HCT116 (cell line): ENCODE data around the gene HIP1R. TPM values are rescaled to one million over a fixed set of nuclear protein-coding genes. Genes with fewer than 3 reads are reported as not detected.

Experiments
- ATAC-seq: fragments of 200-7000 bp; cut with Tn5 transposase; 2 replicates; pipeline ENCODE4 v1.9.1; 2020; ENCODE audit warnings: mild to moderate bottlenecking, moderate library complexity
- BruUV-seq: library from RNA; stranded (reverse); fragments of 400-500 nt; replicated peaks from 2 replicates; lab custom pipeline; 2021; lab: Mats Ljungman, UMichigan
- CTCF ChIA-PET: fragments of 300-600 bp; sonication (Branson Sonifier 250); formaldehyde crosslinking; loops from one replicate; lab custom pipeline; 2021; ENCODE audit warnings: antibody characterized with exemption; lab: Charles Lee
- POLR2A ChIA-PET: fragments of 300-600, 350-600 bp; sonication (Branson Sonifier 250); formaldehyde crosslinking; loops from one replicate; lab custom pipeline; 2021; ENCODE audit warnings: antibody characterized with exemption; lab: Charles Lee
- RAD21 ChIA-PET, 2 experiments: fragments of 300-600 bp; sonication (Branson Sonifier 250); formaldehyde crosslinking; loops; one replicate each; lab custom pipeline; 2023; ENCODE audit warnings: low total read pairs in 2 of 2; ENCODE audit not compliant: uncharacterized antibody in 2 of 2, unreplicated experiment in 2 of 2, low non-redundant PET in 1 of 2; lab: Charles Lee
- DNase-seq: peaks from one replicate; pipeline ENCODE4 v3.0.0-alpha.2; 2010; ENCODE audit warnings: low read depth, low spot score
- H2AFZ ChIP-seq: fragments of 200-600 bp; shearing (Covaris generic), sonication (generic); 2 replicates; pipeline ENCODE4 v1.6.1; 2017; ENCODE audit warnings: low read depth, mixed run types, mixed read lengths, antibody characterized with exemption, low read length; ENCODE audit not compliant: poor library complexity, severe bottlenecking
- H3K27ac ChIP-seq: 2 replicates; pipeline ENCODE4 v1.5.1; 2012; ENCODE audit warnings: low read depth, low read length
- H3K27me3 ChIP-seq: fragments of 200-600 bp; sonication (generic); 2 replicates; pipeline ENCODE4 v1.6.1; 2016; ENCODE audit warnings: mixed run types, low read length, mixed read lengths; ENCODE audit not compliant: insufficient read depth
- H3K36me3 ChIP-seq, 2 experiments: fragments of 200-500 bp in 1 of 2; fragments of 200-600 bp in 1 of 2; sonication (Bioruptor generic) in 1 of 2; sonication (generic) in 1 of 2; 2 replicates each; pipeline versions ENCODE4 v1.5.1 to v1.6.1; 2014 to 2016; ENCODE audit warnings: low read length in 2 of 2, inconsistent platforms in 1 of 2, mixed read lengths in 1 of 2, mixed run types in 1 of 2; ENCODE audit not compliant: insufficient read depth in 2 of 2, control insufficient read depth in 1 of 2
- H3K4me1 ChIP-seq, 2 experiments: fragments of 200-600 bp in 1 of 2; sonication (generic) in 1 of 2; 2 replicates each; pipeline versions ENCODE4 v1.5.1 to v1.6.1; 2012 to 2017; ENCODE audit warnings: low read length in 2 of 2, inconsistent platforms in 1 of 2, mild to moderate bottlenecking in 1 of 2, mixed read lengths in 1 of 2, mixed run types in 1 of 2, moderate library complexity in 1 of 2; ENCODE audit not compliant: insufficient read depth in 2 of 2, control insufficient read depth in 1 of 2
- H3K4me2 ChIP-seq: fragments of 200-600 bp; sonication (generic); 2 replicates; pipeline ENCODE4 v1.6.1; 2017; ENCODE audit warnings: mixed run types, low read length, mixed read lengths
- H3K4me3 ChIP-seq, 2 experiments: fragments of 200-600 bp in 1 of 2; sonication (generic) in 1 of 2; replicated peaks in 1 of 2; 2 replicates each; pipeline ENCODE4 v1.5.1; 2011 to 2016; ENCODE audit warnings: low read length in 2 of 2, control low read depth in 1 of 2, low read depth in 1 of 2, mild to moderate bottlenecking in 1 of 2, mixed read lengths in 1 of 2, mixed run types in 1 of 2
- H3K79me2 ChIP-seq: fragments of 200-600 bp; sonication (generic); 2 replicates; pipeline ENCODE4 v1.6.1; 2017; ENCODE audit warnings: mild to moderate bottlenecking, mixed run types, low read length, moderate library complexity, mixed read lengths; ENCODE audit not compliant: insufficient read depth
- H3K9ac ChIP-seq: fragments of 200-600 bp; sonication (generic); 2 replicates; pipeline ENCODE4 v1.6.1; 2016; ENCODE audit warnings: low read length, mixed read lengths
- H3K9me2 ChIP-seq: fragments of 200-600 bp; sonication (generic), shearing (Covaris generic); 2 replicates; pipeline ENCODE4 v1.6.1; 2017; ENCODE audit warnings: mixed run types, mild to moderate bottlenecking, moderate library complexity; ENCODE audit not compliant: insufficient read depth
- H3K9me3 ChIP-seq, 2 experiments: fragments of 200-500 bp in 1 of 2; fragments of 200-600 bp in 1 of 2; sonication (Bioruptor generic) in 1 of 2; sonication (generic) in 1 of 2; 2 replicates each; pipeline ENCODE4 v1.6.1; 2014 to 2017; ENCODE audit warnings: low read length in 2 of 2, mixed read lengths in 2 of 2, inconsistent platforms in 1 of 2, low read depth in 1 of 2, mild to moderate bottlenecking in 1 of 2, mixed run types in 1 of 2, moderate library complexity in 1 of 2; ENCODE audit not compliant: control insufficient read depth in 1 of 2, insufficient read depth in 1 of 2
- H4K20me1 ChIP-seq: fragments of 200-600 bp; sonication (generic), shearing (Covaris generic); 2 replicates; pipeline ENCODE4 v1.6.1; 2017; ENCODE audit warnings: mixed run types, mild to moderate bottlenecking, moderate library complexity; ENCODE audit not compliant: insufficient read depth
- EZH2 ChIP-seq: fragments of 200-600 bp; sonication (generic); IDR thresholded peaks from 2 replicates; pipeline ENCODE4 v1.6.1; 2017; ENCODE audit warnings: antibody characterized with exemption, mixed run types
- FOSL1 ChIP-seq: IDR thresholded peaks from 2 replicates; pipeline ENCODE4 v1.6.1; 2012; ENCODE audit warnings: low read depth
- MAX ChIP-seq: IDR thresholded peaks from 2 replicates; pipeline ENCODE4 v1.6.1; 2012
- POLR2AphosphoS5 ChIP-seq: IDR thresholded peaks from 2 replicates; pipeline ENCODE4 v1.6.1; 2011; ENCODE audit warnings: mild to moderate bottlenecking, low read depth, low read length, moderate library complexity
- REST ChIP-seq: IDR thresholded peaks from 2 replicates; pipeline ENCODE4 v1.6.1; 2012; ENCODE audit warnings: low read depth
- SP1 ChIP-seq: IDR thresholded peaks from 2 replicates; pipeline ENCODE4 v1.6.1; 2012; ENCODE audit warnings: low read depth
- ZFX ChIP-seq: fragments of 450-650 bp; IDR thresholded peaks from 2 replicates; pipeline ENCODE4 v1.6.1; 2017
- intact Hi-C: fragments of 100-400 bp; cut with micrococcal nuclease; formaldehyde crosslinking; loops from 2 replicates; pipeline ENCODE4 v1.10.0; 2022
- total RNA-seq: library from RNA; stranded (reverse); gene quantifications from one replicate; pipeline ENCODE4 v1.2.1, GENCODE V29; 2021; ENCODE audit not compliant: unreplicated experiment

The HIP1R gene
- total RNA-seq, 1 experiment from 2014 or later = 57.8 TPM

GRCh38 chr12:122878780-122879612 lies 43.7 kb downstream of the HIP1R start:
- H3K4me3 ChIP-seq = no peak overlapping the region
- H3K9ac ChIP-seq = no peak overlapping the region
- H3K4me1 ChIP-seq = peaks cover 4 to 44% of the 10 kb centered on the region in 2 experiments; a peak in 3 of 4 replicates
- TF ChIP-seq ZFX (no peak), MAX (no peak), EZH2 (no peak), SP1 (no peak), POLR2AphosphoS5 (no peak), FOSL1 (no peak), REST (no peak)
- CTCF ChIA-PET = interaction anchor here (1.5 kb wide), 1 partner anchor 8 kb away, joined by 3 read pairs; no protein-coding TSS in a partner anchor
- H3K9me2 ChIP-seq = no peaks in the 10 kb centered on the region
- H3K27me3 ChIP-seq = no peaks in the 10 kb centered on the region
- H3K4me2 ChIP-seq = no peak overlapping the region
- POLR2A ChIA-PET = no interaction called here
- H4K20me1 ChIP-seq = peaks cover 41% of the 10 kb centered on the region; the same call in 1 of the 2 replicates
- H3K9me3 ChIP-seq = no peaks in the 10 kb centered on the region
- H3K36me3 ChIP-seq = no peaks in the 10 kb centered on the region; a peak in 1 of 4 replicates
- DNase-seq = no peak
- no peak overlapping the region for H2AFZ ChIP-seq
- H3K27ac ChIP-seq = no peak overlapping the region
- BruUV-seq = no TSS peak
- RAD21 ChIA-PET = interaction anchor here in 1 of 2 experiments (1.1 kb wide), 1 partner anchor 68 kb away, joined by 6 read pairs; no protein-coding TSS in a partner anchor
- H3K79me2 ChIP-seq = peaks cover 100% of the 10 kb centered on the region
- ATAC-seq = no peak
- intact Hi-C loops = no loop called here
